ENCODE results near the gene ANGEL1. TPM values are rescaled to one million over a fixed set of nuclear protein-coding genes. Genes with fewer than 3 reads are reported as not detected.

Gene ANGEL1
- total and polyA plus RNA-seq, 9 of the 15 experiments (the other 6 are each of a cell fraction or from before 2014, with no cell fraction given) = 2.1 to 22.2 (median 7.3) TPM

DNA sequence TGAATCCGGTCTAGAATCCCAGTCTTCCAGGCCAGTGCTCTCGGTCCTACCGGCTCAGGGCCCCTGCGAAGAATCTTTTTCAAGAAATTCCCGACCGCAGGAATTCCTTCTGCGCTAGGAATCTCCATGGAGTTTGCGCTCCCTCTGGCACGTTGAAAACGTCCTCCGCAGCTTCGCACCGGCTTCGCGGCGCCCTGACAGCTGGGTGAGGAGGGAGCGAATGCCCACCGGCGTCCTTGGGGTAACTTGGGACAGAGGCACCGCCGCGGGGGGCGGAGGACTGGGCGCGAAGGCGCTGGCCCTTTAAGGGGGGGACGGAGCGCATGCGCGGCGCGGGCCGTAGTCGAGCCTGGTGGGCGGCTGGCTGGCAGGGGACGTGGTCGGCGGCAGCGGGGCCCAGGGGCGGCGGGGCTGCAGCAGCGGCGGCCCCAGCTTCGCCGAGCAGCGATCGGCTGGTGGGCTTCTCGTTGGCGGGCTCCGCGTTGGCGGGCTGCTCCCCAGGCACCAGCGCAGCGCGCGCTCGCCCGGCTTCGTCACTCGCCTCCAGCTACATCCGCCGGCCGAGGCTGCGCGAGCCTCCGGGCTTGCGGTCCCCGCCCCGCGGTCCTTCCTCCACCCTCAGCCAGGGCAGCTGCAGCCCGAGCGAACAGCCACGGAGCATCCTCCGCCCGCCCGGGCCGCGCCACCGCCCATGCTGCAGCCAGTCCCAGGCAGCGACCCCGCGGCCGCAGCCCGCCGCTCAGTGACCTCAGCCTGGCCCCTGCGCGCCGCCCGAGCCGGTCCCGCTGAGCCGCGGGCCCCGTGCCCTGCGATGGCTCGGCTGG is 51.3 kb downstream of the ANGEL1 start, which contains the start of gene VASH1 (continued):
- no peak for TF ChIP-seq HDGF (IDR thresholded peaks at IDR 0.05)
- TF ChIP-seq ZC3H11A (IDR thresholded peaks at IDR 0.05; ENCODE audit: low read depth, low read length) = no peak
- no peak for TF ChIP-seq U2AF2 (optimal IDR thresholded peaks at IDR 0.05; ENCODE audit: low read depth, low read length)
- 0 out of 2 replicates have a peak, but pooled peaks have one; percentile 34 for TF ChIP-seq MBD1 (CRISPR knock-in tag; IDR thresholded peaks at IDR 0.05)
- TF ChIP-seq, protein P1, sequence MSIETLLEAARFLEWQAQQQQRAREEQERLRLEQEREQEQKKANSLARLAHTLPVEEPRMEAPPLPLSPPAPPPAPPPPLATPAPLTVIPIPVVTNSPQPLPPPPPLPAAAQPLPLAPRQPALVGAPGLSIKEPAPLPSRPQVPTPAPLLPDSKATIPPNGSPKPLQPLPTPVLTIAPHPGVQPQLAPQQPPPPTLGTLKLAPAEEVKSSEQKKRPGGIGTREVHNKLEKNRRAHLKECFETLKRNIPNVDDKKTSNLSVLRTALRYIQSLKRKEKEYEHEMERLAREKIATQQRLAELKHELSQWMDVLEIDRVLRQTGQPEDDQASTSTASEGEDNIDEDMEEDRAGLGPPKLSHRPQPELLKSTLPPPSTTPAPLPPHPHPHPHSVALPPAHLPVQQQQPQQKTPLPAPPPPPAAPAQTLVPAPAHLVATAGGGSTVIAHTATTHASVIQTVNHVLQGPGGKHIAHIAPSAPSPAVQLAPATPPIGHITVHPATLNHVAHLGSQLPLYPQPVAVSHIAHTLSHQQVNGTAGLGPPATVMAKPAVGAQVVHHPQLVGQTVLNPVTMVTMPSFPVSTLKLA (conservative IDR thresholded peaks at IDR 0.05) = no peak
- TF ChIP-seq HINFP (tag; conservative IDR thresholded peaks at IDR 0.05; ENCODE audit: low read depth) = no peak
- TF ChIP-seq TSC22D4 (tag; IDR thresholded peaks at IDR 0.05) = no peak
- TF ChIP-seq, protein P2, sequence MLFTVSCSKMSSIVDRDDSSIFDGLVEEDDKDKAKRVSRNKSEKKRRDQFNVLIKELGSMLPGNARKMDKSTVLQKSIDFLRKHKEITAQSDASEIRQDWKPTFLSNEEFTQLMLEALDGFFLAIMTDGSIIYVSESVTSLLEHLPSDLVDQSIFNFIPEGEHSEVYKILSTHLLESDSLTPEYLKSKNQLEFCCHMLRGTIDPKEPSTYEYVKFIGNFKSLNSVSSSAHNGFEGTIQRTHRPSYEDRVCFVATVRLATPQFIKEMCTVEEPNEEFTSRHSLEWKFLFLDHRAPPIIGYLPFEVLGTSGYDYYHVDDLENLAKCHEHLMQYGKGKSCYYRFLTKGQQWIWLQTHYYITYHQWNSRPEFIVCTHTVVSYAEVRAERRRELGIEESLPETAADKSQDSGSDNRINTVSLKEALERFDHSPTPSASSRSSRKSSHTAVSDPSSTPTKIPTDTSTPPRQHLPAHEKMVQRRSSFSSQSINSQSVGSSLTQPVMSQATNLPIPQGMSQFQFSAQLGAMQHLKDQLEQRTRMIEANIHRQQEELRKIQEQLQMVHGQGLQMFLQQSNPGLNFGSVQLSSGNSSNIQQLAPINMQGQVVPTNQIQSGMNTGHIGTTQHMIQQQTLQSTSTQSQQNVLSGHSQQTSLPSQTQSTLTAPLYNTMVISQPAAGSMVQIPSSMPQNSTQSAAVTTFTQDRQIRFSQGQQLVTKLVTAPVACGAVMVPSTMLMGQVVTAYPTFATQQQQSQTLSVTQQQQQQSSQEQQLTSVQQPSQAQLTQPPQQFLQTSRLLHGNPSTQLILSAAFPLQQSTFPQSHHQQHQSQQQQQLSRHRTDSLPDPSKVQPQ (CRISPR knock-in tag; IDR thresholded peaks at IDR 0.05; ENCODE audit: borderline replicate concordance) = no peak
- TF ChIP-seq, protein P3, sequence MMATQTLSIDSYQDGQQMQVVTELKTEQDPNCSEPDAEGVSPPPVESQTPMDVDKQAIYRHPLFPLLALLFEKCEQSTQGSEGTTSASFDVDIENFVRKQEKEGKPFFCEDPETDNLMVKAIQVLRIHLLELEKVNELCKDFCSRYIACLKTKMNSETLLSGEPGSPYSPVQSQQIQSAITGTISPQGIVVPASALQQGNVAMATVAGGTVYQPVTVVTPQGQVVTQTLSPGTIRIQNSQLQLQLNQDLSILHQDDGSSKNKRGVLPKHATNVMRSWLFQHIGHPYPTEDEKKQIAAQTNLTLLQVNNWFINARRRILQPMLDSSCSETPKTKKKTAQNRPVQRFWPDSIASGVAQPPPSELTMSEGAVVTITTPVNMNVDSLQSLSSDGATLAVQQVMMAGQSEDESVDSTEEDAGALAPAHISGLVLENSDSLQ (IDR thresholded peaks at IDR 0.05) = no peak
- TF ChIP-seq, protein P4, sequence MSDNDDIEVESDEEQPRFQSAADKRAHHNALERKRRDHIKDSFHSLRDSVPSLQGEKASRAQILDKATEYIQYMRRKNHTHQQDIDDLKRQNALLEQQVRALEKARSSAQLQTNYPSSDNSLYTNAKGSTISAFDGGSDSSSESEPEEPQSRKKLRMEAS (CRISPR knock-in tag; IDR thresholded peaks at IDR 0.05) = no peak
- TF ChIP-seq, protein P5, sequence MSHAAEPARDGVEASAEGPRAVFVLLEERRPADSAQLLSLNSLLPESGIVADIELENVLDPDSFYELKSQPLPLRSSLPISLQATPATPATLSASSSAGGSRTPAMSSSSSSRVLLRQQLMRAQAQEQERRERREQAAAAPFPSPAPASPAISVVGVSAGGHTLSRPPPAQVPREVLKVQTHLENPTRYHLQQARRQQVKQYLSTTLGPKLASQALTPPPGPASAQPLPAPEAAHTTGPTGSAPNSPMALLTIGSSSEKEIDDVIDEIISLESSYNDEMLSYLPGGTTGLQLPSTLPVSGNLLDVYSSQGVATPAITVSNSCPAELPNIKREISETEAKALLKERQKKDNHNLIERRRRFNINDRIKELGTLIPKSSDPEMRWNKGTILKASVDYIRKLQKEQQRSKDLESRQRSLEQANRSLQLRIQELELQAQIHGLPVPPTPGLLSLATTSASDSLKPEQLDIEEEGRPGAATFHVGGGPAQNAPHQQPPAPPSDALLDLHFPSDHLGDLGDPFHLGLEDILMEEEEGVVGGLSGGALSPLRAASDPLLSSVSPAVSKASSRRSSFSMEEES (CRISPR knock-in tag; IDR thresholded peaks at IDR 0.05) = no peak
- TF ChIP-seq MCM2 (IDR thresholded peaks at IDR 0.05; ENCODE audit: low read depth) = no peak
- no peak for TF ChIP-seq GABPA (tag; conservative IDR thresholded peaks at IDR 0.05; ENCODE audit: low read depth)
- TF ChIP-seq SMAD4 (CRISPR knock-in tag; conservative IDR thresholded peaks at IDR 0.05) = no peak
- TF ChIP-seq GTF2E2 (tag; IDR thresholded peaks at IDR 0.05) = no peak

Data from K562 (cell line).